Stimulated activated CD4-positive, alpha-beta T cell treated with anti-CD3 and anti-CD28 coated beads, Interleukin-1b, Interleukin-23, amount 100 ng/mL, for 4 hours (primary cell): Measurements from ENCODE around the gene GLRX3.

Experiments
- DNase-seq, 2 donors: peaks; one replicate each; pipeline ENCODE4 v3.0.0-alpha.2; 2020; ENCODE audit warnings: low read depth in 2 of 2

Gene GLRX3

DNA sequence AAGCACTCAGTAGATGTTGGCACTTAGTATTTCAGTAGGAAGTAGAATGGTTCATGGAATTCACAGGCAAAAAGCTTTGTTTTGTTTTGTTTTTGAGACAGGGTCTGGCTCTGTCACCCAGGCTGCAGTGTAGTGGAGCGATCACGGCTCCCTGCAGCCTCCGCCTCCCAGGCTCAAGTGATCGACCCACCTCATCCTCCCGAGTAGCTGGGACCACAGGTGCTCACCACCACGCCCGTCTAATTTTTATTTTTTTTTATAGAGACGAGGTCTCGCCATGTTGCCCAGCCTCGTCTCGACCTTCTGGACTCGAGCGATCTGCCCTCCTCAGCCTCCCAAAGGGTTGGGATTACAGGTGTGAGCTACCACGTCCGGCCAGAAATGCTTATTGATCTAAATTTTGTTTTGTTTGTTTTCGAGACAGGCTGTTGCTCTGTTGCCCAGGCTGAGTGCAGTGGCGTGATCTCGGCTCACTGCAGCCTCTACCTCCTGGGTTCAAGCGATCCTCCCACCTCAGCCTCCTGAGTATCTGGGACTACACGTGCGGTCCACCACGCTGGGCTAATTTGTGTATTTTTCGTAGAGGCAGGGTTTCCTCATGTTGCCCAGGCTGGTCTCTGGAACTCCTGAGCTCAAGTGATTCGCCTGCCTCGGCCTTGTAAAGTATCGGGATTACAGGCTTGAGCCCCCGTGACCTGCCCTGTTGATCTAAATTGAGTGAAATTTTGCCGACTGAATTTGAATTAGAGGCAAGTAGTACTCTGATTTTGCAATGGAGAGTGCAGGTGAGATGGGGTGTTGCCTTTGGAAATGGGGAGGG lies 1.7 kb downstream of the GLRX3 start:
- DNase-seq: no peak

GRCh38 chr10:130138479-130138866 lies 2.3 kb downstream of the GLRX3 start:
- no peak for DNase-seq

GRCh38 chr10:130140425-130140824 lies 4.2 kb downstream of the GLRX3 start:
- DNase-seq: no peak

DNA sequence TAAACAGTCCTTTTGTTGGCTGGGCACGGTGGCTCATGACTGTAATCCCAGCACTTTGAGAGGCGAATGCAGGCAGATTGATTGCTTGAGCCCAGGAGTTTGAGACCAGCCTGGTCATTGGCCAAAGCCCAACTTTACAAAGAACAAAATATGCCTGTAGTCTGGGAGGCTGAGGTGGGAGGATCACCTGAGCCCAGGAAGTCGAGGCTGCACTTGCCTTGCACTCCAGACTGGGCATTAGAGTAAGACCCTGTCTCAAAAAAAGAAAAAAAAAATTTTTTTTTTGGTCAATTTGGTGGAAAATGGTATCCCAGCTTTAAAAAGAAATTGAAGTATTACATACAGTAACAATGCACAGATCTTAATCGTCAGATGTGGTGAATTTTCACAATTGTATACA lies 4.8 kb downstream of the GLRX3 start:
- no peak for DNase-seq

DNA sequence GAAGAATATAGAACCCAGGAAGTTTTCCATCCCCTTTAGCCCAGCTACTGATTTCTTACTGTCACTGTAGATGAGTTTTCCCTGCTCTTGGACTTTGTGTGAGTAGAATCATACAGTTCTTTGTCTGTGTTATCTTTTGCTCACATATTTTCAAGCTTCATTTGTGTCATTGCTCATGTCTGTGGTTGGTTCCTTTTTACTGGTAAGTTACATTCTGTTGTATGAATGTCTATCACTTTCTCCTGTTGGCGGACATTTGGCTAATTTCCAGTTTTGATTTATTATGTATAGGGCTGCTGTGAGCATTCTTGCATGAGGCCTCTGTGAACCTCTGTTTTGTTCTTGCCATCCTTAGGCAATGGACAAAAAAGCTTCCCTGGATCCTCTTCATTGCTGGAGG lies 5.3 kb downstream of the GLRX3 start:
- no peak for DNase-seq

GRCh38 chr10:130141878-130142277 lies 5.7 kb downstream of the GLRX3 start:
- DNase-seq: no peak

GRCh38 chr10:130146042-130146441 lies 9.9 kb downstream of the GLRX3 start:
- DNase-seq: no peak

DNA sequence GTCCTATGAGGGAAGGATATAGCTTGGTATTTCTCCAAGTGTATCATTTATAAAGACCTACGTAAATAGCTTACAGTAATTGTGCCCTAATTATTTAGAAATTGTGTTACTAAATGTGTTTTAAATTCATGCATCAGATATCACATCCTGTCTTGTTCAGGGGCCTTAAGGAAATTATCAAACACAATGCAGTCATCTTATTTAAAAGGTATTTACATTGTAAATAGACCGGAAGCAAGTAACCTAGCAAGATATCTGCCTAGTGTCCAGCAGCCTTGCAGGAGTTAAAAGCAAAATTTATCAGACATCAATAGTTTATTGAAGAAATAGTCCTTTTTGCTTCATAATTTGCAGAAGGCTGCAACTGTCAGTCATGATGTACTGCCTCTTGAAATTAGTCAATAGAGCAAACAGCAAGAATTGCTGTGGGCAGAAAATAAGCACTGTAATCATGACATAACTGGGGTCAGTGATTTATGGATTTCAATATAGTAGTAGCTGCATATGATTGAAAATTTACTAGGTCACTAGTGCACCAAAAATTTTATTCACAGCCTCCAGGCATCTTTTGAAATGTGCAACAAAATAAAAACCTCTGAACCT lies 23.1 kb downstream of the GLRX3 start:
- DNase-seq: no peak

DNA sequence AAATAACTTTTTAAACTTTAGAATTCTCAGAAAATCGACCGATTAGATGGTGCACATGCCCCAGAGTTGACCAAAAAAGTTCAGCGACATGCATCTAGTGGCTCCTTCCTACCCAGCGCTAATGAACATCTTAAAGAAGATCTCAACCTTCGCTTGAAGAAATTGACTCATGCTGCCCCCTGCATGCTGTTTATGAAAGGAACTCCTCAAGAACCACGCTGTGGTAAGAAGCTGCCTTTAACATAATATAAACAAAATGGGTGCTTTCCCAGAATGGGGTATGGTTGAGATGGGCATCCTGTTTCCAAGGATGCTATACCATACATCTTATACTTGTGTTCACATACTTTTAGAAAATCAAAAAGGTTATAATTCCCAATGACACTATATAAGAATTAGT lies 24.6 kb downstream of the GLRX3 start:
- DNase-seq: no peak

- DNase-seq: no peak
Observed at GRCh38 chr10:130161331-130161730, 25.1 kb downstream of the GLRX3 start.

GRCh38 chr10:130167193-130167592 lies 31.0 kb downstream of the GLRX3 start:
- DNase-seq: no peak

DNA sequence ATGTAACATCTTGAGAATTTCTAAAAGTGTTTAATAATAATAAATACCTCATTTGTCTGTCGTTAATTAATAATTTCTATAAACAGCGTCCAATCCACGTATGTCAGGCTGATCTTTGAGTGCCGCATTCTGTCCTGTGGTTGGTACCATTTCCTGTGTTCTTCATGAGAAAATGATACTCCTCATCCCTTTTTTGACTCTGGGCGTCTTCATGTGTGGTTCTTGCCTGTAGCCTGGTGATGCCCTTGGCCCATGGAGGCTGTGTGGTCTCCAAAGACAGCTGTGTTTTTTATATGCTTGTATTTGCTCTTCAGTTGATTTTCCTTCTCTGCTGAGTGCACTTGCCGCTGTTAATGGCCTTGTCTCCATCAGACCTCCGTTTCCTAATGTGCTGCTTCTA lies 31.5 kb downstream of the GLRX3 start:
- no peak for DNase-seq

- DNase-seq: no peak
Observed at GRCh38 chr10:130169136-130169859, 33.1 kb downstream of the GLRX3 start.

- no peak for DNase-seq
Observed at GRCh38 chr10:130171196-130171595, 35.0 kb downstream of the GLRX3 start.

- DNase-seq: no peak
Observed at GRCh38 chr10:130174328-130174727, 38.1 kb downstream of the GLRX3 start.

- no peak for DNase-seq
Observed at GRCh38 chr10:130175074-130175473, 38.9 kb downstream of the GLRX3 start.

DNA sequence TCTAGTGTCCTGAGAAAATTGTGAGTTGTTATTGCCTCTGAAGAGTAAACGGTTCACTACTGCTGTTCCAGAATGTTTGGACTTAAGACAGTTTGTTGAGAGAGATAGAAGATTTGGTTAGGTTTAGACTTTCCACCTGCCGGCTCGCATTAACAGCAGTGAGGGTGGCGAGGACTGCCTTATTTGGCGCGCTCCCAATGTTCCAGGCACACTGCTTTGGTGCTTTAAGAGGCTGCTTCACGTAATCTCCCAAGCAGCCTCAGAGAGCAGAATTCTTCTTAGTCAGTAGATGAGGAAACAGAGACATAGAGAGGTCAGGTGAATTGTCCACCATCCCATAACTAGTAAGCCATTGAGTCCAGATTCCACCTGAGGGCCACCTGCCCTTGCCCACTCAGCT lies 41.1 kb downstream of the GLRX3 start:
- DNase-seq: no peak

GRCh38 chr10:130179640-130180039 lies 43.4 kb downstream of the GLRX3 start:
- no peak for DNase-seq

- no peak for DNase-seq
Observed at GRCh38 chr10:130180416-130180815, 44.2 kb downstream of the GLRX3 start.

- DNase-seq: no peak
Observed at GRCh38 chr10:130181858-130182257, 45.7 kb downstream of the GLRX3 start.

DNA sequence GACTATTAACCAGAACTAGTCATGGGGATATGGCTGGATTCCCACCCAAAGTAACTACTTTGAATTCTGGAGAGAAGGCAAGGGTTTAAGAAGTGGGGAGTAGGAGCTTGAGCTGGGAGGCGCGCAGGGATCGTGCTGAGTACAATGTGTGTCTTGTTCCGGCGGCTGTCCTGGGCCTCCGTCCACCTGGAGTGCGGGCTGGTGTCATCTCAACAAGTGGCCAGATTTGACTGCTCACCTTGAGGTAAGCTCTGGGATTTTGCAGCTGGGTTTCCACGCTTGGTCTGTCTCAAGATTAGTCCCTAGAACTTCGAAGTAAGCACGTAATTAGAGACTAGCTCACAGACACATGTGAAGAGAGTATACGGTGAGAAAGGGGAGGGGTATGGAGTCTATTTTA lies 49.4 kb downstream of the GLRX3 start:
- DNase-seq: no peak

DNA sequence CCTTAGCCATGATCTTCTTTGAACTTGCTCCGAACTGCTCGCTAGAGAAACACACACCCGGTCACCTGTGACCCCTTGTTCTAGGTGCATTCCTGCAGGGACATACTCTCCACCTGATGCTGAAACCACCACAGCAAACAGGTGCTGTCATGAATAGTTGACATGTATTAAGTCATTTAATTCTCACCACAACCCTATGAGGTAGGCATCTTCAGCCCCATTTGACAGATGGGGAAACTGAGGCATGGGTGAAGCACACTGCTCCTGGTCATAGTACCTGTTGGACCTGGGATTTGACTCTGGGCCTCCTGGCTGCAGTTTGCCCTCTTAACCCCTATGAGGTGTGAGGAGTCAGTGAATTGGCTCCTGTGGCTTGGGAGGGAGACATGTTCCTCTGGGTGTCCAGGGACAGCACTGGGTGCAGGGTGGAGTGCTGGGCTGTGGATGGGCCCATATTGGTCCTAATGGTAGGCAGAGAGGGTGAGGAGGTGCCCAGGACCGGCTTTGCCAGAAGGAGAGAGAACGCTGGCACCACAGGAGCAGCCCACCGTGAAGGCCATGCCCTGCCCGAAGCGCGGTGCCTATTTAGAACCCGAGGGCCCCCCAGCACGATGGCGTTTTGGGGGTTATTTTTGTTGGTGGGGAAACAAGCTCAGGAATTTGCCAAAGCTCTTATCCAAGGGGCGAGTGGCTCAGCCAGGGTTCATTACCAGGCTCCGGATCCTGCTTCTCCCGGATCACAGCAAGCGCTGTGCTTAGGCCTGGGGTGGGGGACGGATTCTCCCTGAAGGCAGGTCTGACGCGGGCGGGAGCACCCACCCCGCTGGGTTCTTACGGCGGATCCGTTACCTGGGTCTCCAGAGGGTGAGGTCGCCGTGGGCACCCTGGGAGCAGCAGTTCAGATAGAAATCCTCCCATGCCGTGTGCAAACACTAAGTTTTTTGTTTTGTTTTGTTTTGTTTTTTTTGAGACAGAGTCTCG lies 52.3 kb downstream of the GLRX3 start:
- DNase-seq: no peak
